Urinary bladder (tissue), 4 donors: Measurements from ENCODE around the gene TOLLIP. TPM values are rescaled to one million over a fixed set of nuclear protein-coding genes. Genes with fewer than 3 reads are reported as not detected.

Experiments
- DNase-seq: peaks from one replicate; pipeline ENCODE4 v3.0.0-alpha.2; 2015; ENCODE audit errors: extremely low spot score
- H3K27ac ChIP-seq: one replicate; pipeline ENCODE4 v1.5.1; 2013; ENCODE audit warnings: low read depth, mild to moderate bottlenecking, moderate library complexity
- H3K36me3 ChIP-seq: one replicate; pipeline ENCODE4 v1.6.1; 2013; ENCODE audit warnings: mild to moderate bottlenecking, moderate library complexity; ENCODE audit not compliant: insufficient read depth
- H3K4me1 ChIP-seq: one replicate; pipeline ENCODE4 v1.6.1; 2013; ENCODE audit warnings: mild to moderate bottlenecking, moderate library complexity; ENCODE audit not compliant: insufficient read depth
- H3K4me3 ChIP-seq: one replicate; pipeline ENCODE4 v1.5.1; 2013; ENCODE audit warnings: low read depth, low read length
- WGBS: extraction: QIAGEN DNeasy Blood & Tissue Kit; methylation state at CpG from one replicate; pipeline ENCODE4 v1.1.7; 2013; 5-methylcytosine and 5-hydroxymethylcytosine counted together
- polyA plus RNA-seq: library from polyadenylated mRNA; stranded (reverse); fragments of 200-250 nt; gene quantifications from one replicate; pipeline ENCODE4 v1.2.3, GENCODE V29; 2013
- total RNA-seq: library from RNA; depleted of rRNA; stranded (reverse); fragments of >200 nt; gene quantifications from one replicate; pipeline ENCODE4 v1.2.3, GENCODE V29; 2014
- donor health status: healthy with polysubstance abuse.
- donor health status: healthy.

TOLLIP gene
- total and polyA plus RNA-seq, 2 donors = 13.6 to 53.4 TPM

GRCh38 chr11:1317432-1317831 is 8.0 kb upstream of the TOLLIP start:
- no peak overlapping the region for H3K4me3 ChIP-seq
- no peak for DNase-seq
- no peak overlapping the region for H3K27ac ChIP-seq
- H3K4me1 ChIP-seq = no peaks in the 10 kb centered on the region
- WGBS = 90% methylated on average over 10 of the region's 10 CpGs
- no peaks in the 10 kb centered on the region for H3K36me3 ChIP-seq

GRCh38 chr11:1310772-1311468 is 1.5 kb upstream of the TOLLIP start:
- no peak overlapping the region for H3K27ac ChIP-seq
- no peak for DNase-seq
- H3K4me1 ChIP-seq = peaks cover 2% of the 10 kb centered on the region
- no peaks in the 10 kb centered on the region for H3K36me3 ChIP-seq
- no peak overlapping the region for H3K4me3 ChIP-seq
- 86% methylated on average over 15 of the region's 15 CpGs for WGBS

- H3K27ac ChIP-seq = peak overlapping the region; percentile 83
- peak overlapping the region; percentile 97 for H3K4me3 ChIP-seq
- H3K4me1 ChIP-seq = peaks cover 2% of the 10 kb centered on the region
- H3K36me3 ChIP-seq = no peaks in the 10 kb centered on the region
- 65% methylated on average over 18 of the region's 18 CpGs for WGBS
- no peak for DNase-seq
Observed at GRCh38 chr11:1310318-1310687, 871 bp upstream of the TOLLIP start.

GRCh38 chr11:1308743-1309497 is 512 bp downstream of the TOLLIP start:
- H3K4me1 ChIP-seq = peaks cover 2% of the 10 kb centered on the region
- DNase-seq = no peak
- peak overlapping the region; percentile 94 for H3K27ac ChIP-seq
- no peaks in the 10 kb centered on the region for H3K36me3 ChIP-seq
- H3K4me3 ChIP-seq = peak overlapping the region; percentile 97
- 3% methylated on average over 58 of the region's 58 CpGs for whole genome bisulfite sequencing

- Histone ChIP-seq H3K4me3 (peak overlapping the region; percentile 97), H3K4me1 (peaks cover 2% of the 10 kb centered on the region), H3K27ac (peak overlapping the region; percentile 94), H3K36me3 (no peaks in the 10 kb centered on the region)
- no peak for DNase-seq
- 70% methylated on average over 21 of the region's 21 CpGs for WGBS
Observed at GRCh38 chr11:1307998-1308742, 1.3 kb downstream of the TOLLIP start.

- Histone ChIP-seq H3K4me1 (peaks cover 2% of the 10 kb centered on the region), H3K36me3 (no peaks in the 10 kb centered on the region), H3K4me3 (no peak overlapping the region), H3K27ac (peak overlapping the region; percentile 65)
- WGBS = 82% methylated on average over 21 of the region's 21 CpGs
- DNase-seq = peak; percentile 50
Observed at GRCh38 chr11:1307163-1307870, 2.1 kb downstream of the TOLLIP start.

- Histone ChIP-seq H3K36me3 (no peaks in the 10 kb centered on the region), H3K4me1 (peaks cover 2% of the 10 kb centered on the region), H3K27ac (peak overlapping the region; percentile 65), H3K4me3 (no peak overlapping the region)
- DNase-seq = no peak
- 84% methylated on average over 30 of the region's 30 CpGs for WGBS
Observed at GRCh38 chr11:1306186-1307162, 3.0 kb downstream of the TOLLIP start.

- Histone ChIP-seq H3K36me3 (no peaks in the 10 kb centered on the region), H3K4me3 (no peak overlapping the region), H3K4me1 (peaks cover 2% of the 10 kb centered on the region), H3K27ac (no peak overlapping the region)
- 86% methylated on average over 27 of the region's 27 CpGs for WGBS
- DNase-seq = no peak
Observed at GRCh38 chr11:1305501-1306056, 3.9 kb downstream of the TOLLIP start.

GRCh38 chr11:1305063-1305495 is 4.4 kb downstream of the TOLLIP start:
- Histone ChIP-seq H3K27ac (no peak overlapping the region), H3K36me3 (no peaks in the 10 kb centered on the region), H3K4me3 (no peak overlapping the region), H3K4me1 (peaks cover 2% of the 10 kb centered on the region)
- WGBS = 82% methylated on average over 13 of the region's 13 CpGs
- DNase-seq = no peak

- no peaks in the 10 kb centered on the region for H3K36me3 ChIP-seq
- whole genome bisulfite sequencing = 65% methylated on average over 14 of the region's 14 CpGs
- peak overlapping the region; percentile 83 for H3K27ac ChIP-seq
- no peak for DNase-seq
- H3K4me1 ChIP-seq = peaks cover 2% of the 10 kb centered on the region
- H3K4me3 ChIP-seq = no peak overlapping the region
Observed at GRCh38 chr11:1304380-1304779, 5.1 kb downstream of the TOLLIP start.

- no peak for DNase-seq
- Histone ChIP-seq H3K27ac (peak overlapping the region; percentile 83), H3K4me1 (peaks cover 2% of the 10 kb centered on the region), H3K36me3 (no peaks in the 10 kb centered on the region), H3K4me3 (no peak overlapping the region)
- WGBS = 44% methylated on average over 10 of the region's 10 CpGs
Observed at GRCh38 chr11:1303973-1304372, 5.5 kb downstream of the TOLLIP start.

- no peak overlapping the region for H3K4me3 ChIP-seq
- no peak overlapping the region for H3K27ac ChIP-seq
- no peaks in the 10 kb centered on the region for H3K36me3 ChIP-seq
- DNase-seq = no peak
- H3K4me1 ChIP-seq = peaks cover 2% of the 10 kb centered on the region
- 80% methylated on average over 25 of the region's 25 CpGs for WGBS
Observed at GRCh38 chr11:1303126-1303821, 6.2 kb downstream of the TOLLIP start.
